Vagina (tissue), 2 donors: ENCODE measurements around the gene MBNL2.
A peak's percentile ranks its signal among the peaks of the same experiment; 100 is the strongest.

ENCODE experiments used
- POLR2A ChIP-seq, 2 donors: fragments of 450-650 bp; IDR thresholded peaks; one replicate each; pipeline ENCODE4 v1.6.1; 2017; ENCODE audit warnings: antibody characterized with exemption in 2 of 2, mild to moderate bottlenecking in 2 of 2, moderate library complexity in 2 of 2
- POLR2AphosphoS5 ChIP-seq, 2 donors: sonication (generic); formaldehyde crosslinking; IDR thresholded peaks; one replicate each; pipeline ENCODE4 v1.9.0; 2017; ENCODE audit warnings: antibody characterized with exemption in 2 of 2, mild to moderate bottlenecking in 2 of 2, low read depth in 1 of 2; ENCODE audit not compliant: insufficient read depth in 1 of 2
- TF ChIP-seq, protein P1 (sequence below), 3 experiments: fragments of 450-650 bp in 2 of 3; fragments of 200-600 bp in 1 of 3; sonication (generic) in 1 of 3; IDR thresholded peaks; one replicate each; pipeline ENCODE4 v1.5.1; 2017 to 2019; ENCODE audit warnings: antibody characterized with exemption in 3 of 3, mild to moderate bottlenecking in 2 of 3, moderate library complexity in 2 of 3

DNA sequence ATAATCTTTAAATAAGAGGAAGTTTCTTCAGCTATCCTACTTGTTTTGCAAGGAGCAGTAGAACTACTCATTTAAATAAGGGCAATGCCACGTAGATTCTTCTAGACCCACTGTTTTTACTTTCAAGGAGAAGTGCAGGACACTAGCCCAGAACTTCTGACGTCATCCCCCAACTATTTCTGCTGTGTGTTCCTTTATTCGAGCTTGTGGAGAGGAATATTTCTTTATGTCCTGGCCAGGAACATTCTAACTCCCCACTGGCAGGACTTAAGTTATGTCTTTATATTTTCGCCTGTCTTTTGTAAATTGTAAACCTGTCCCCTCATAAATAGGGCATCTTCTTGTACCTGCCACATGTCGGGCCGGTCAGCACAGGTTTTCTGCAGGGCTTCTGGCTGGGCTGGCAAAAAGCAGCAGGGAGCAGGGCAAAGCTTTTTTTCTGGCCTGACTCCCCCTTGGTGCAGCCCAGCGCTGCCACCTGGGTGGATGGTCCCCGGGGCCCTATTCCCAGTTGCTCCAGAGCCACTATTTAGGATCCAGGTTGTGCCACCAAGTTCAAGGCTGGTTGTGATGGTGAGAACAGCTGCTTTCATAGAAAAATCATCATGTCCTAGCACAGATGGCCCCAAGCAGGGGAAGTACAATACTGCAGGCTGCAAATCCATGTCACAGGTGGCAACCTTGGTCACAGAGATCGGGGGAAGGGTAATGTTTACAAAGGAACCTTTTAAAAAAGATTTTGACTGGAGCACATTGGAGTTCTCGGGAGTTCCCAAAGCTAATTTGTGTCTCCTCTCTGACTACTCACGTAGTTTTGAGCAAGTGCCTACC is 1.8 kb downstream of the MBNL2 start:
- TF ChIP-seq POLR2AphosphoS5 (IDR thresholded peaks at IDR 0.05; ENCODE audit: insufficient read depth in 1 of 2, low read depth in 1 of 2) (peak; percentile 67 to 87), POLR2A (IDR thresholded peaks at IDR 0.05) (peak in 1 of 2 donors; percentile 18)
- TF ChIP-seq, protein P1, sequence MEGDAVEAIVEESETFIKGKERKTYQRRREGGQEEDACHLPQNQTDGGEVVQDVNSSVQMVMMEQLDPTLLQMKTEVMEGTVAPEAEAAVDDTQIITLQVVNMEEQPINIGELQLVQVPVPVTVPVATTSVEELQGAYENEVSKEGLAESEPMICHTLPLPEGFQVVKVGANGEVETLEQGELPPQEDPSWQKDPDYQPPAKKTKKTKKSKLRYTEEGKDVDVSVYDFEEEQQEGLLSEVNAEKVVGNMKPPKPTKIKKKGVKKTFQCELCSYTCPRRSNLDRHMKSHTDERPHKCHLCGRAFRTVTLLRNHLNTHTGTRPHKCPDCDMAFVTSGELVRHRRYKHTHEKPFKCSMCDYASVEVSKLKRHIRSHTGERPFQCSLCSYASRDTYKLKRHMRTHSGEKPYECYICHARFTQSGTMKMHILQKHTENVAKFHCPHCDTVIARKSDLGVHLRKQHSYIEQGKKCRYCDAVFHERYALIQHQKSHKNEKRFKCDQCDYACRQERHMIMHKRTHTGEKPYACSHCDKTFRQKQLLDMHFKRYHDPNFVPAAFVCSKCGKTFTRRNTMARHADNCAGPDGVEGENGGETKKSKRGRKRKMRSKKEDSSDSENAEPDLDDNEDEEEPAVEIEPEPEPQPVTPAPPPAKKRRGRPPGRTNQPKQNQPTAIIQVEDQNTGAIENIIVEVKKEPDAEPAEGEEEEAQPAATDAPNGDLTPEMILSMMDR (IDR thresholded peaks at IDR 0.05), result no peak
